HCT116 (cell line): ENCODE results near the gene PPP1R1C.
A peak's percentile ranks its signal among the peaks of the same experiment; 100 is the strongest.

Source experiments
- CTCF ChIP-seq, 3 experiments: fragments of 200-600 bp in 1 of 3; sonication (generic) in 1 of 3; IDR thresholded peaks in 2 of 3; conservative IDR thresholded peaks in 1 of 3; 2 replicates each; pipeline ENCODE4 v1.5.1; 2012 to 2017; ENCODE audit warnings: low read depth in 2 of 3, low read length in 2 of 3, antibody characterized with exemption in 1 of 3, borderline replicate concordance in 1 of 3, control low read depth in 1 of 3, mild to moderate bottlenecking in 1 of 3, mixed read lengths in 1 of 3, mixed run types in 1 of 3, moderate library complexity in 1 of 3; ENCODE audit not compliant: insufficient read depth in 1 of 3
- FOSL1 ChIP-seq: IDR thresholded peaks from 2 replicates; pipeline ENCODE4 v1.6.1; 2012; ENCODE audit warnings: low read depth
- POLR2AphosphoS5 ChIP-seq: IDR thresholded peaks from 2 replicates; pipeline ENCODE4 v1.6.1; 2011; ENCODE audit warnings: mild to moderate bottlenecking, low read depth, low read length, moderate library complexity
- YY1 ChIP-seq: IDR thresholded peaks from 2 replicates; pipeline ENCODE4 v1.6.1; 2011; ENCODE audit warnings: low read length, low read depth, moderate library complexity, mild to moderate bottlenecking; ENCODE audit not compliant: insufficient replicate concordance; ENCODE audit errors: extremely low read depth

GRCh38 chr2:182133195-182133891 lies 147.7 kb downstream of the PPP1R1C start:
- peak; percentile 35; the same call in 1 of the 2 replicates for TF ChIP-seq FOSL1
- TF ChIP-seq CTCF (IDR thresholded peaks at IDR 0.05 in 2 of 3, conservative IDR thresholded peaks at IDR 0.05 in 1 of 3; ENCODE audit: borderline replicate concordance in 1 of 3, insufficient read depth in 1 of 3, low read depth in 2 of 3, low read length in 2 of 3), result no peak
- no peak for TF ChIP-seq POLR2AphosphoS5
- TF ChIP-seq YY1, result no peak
